ENCODE measurements around the gene RAPSN. TPM values are rescaled to one million over a fixed set of nuclear protein-coding genes. Genes with fewer than 3 reads are reported as not detected.

The RAPSN gene
- total RNA-seq, 1 experiment from 2014 or later, result 1.0 TPM

DNA sequence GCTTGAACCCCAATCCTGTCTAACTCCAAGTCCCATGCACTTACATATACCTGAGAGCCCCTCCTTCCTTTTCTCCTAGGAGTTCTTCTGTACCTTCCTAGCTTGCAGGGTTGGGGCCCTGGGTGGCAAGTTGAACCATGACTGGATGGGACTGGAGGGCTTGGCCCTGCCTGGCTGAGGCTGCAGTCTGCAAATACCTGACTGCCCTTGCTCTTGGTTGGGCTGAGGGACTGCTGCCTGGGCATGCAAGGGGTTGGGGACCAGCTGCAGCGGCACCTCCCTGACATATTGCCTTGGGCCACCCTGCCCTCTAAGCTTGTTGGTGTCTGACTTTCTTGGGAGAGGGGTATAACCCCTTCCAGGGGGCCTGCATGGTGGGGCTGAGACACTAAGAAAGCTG is 50.4 kb downstream of the RAPSN start:
- Histone ChIP-seq H3K36me3 (ENCODE audit: insufficient read depth, low read length, poor library complexity, severe bottlenecking) (no peaks in the 10 kb centered on the region), H3K4me1 (ENCODE audit: insufficient read depth, low read length, poor library complexity, severe bottlenecking) (peaks cover 15% of the 10 kb centered on the region), H3K9me3 (ENCODE audit: low read depth, low read length, poor library complexity, severe bottlenecking) (no peaks in the 10 kb centered on the region), H3K27me3 (replicated peaks; ENCODE audit: insufficient read depth, low read depth, low read length, poor library complexity) (no peaks in the 10 kb centered on the region), H3K4me3 (ENCODE audit: low read depth, low read length, poor library complexity, severe bottlenecking) (no peak overlapping the region), H3K27ac (ENCODE audit: low read depth, low read length, poor library complexity, severe bottlenecking) (no peak overlapping the region)
- intact Hi-C loops (cut with micrococcal nuclease; ENCODE audit: unreplicated experiment), result no loop called here
- ChIA-PET CTCF (no interaction called here), POLR2A (ENCODE audit: low non-redundant PET) (no interaction called here)
- no TSS peak for BruUV-seq (replicated peaks)
- DNase-seq (ENCODE audit: low spot score), result no peak
- TF ChIP-seq EZH2 (IDR thresholded peaks at IDR 0.05; ENCODE audit: borderline replicate concordance, low read depth, low read length, poor library complexity, severe bottlenecking), result no peak
- no peak for TF ChIP-seq CTCF (conservative IDR thresholded peaks at IDR 0.05; ENCODE audit: low read depth, low read length)

DNA sequence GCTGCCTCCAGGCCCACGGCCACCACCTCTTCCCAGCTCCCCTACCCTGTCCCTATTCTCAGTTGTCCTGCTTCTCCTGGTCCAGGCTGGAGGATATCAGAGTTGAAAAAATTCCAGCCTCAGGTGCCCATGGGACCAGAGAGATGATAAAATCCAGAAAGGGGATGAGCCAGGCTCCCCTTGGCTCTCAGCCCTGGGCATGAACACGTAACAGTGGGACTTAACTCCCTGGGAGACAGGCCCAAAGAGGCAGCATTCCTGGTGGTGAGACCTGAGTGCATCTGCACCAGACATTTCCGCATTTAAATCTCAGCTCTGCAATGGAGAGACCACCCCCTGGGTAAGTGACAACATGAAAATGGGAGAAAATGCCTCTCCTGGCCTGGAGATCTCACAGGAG is 50.9 kb downstream of the RAPSN start:
- no peaks in the 10 kb centered on the region for H3K27me3 ChIP-seq (replicated peaks; ENCODE audit: insufficient read depth, low read depth, low read length, poor library complexity)
- ChIA-PET CTCF (no interaction called here), POLR2A (ENCODE audit: low non-redundant PET) (no interaction called here)
- no peak overlapping the region for H3K4me3 ChIP-seq (ENCODE audit: low read depth, low read length, poor library complexity, severe bottlenecking)
- peak overlapping the region; percentile 15 for H3K27ac ChIP-seq (ENCODE audit: low read depth, low read length, poor library complexity, severe bottlenecking)
- no peaks in the 10 kb centered on the region for H3K36me3 ChIP-seq (ENCODE audit: insufficient read depth, low read length, poor library complexity, severe bottlenecking)
- H3K4me1 ChIP-seq (ENCODE audit: insufficient read depth, low read length, poor library complexity, severe bottlenecking), result peaks cover 15% of the 10 kb centered on the region
- no peaks in the 10 kb centered on the region for H3K9me3 ChIP-seq (ENCODE audit: low read depth, low read length, poor library complexity, severe bottlenecking)
- intact Hi-C loops (cut with micrococcal nuclease; ENCODE audit: unreplicated experiment), result no loop called here
- DNase-seq (ENCODE audit: low spot score), result no peak
- BruUV-seq (replicated peaks), result no TSS peak
- TF ChIP-seq CTCF (conservative IDR thresholded peaks at IDR 0.05; ENCODE audit: low read depth, low read length) (no peak), EZH2 (IDR thresholded peaks at IDR 0.05; ENCODE audit: borderline replicate concordance, low read depth, low read length, poor library complexity, severe bottlenecking) (no peak)

DNA sequence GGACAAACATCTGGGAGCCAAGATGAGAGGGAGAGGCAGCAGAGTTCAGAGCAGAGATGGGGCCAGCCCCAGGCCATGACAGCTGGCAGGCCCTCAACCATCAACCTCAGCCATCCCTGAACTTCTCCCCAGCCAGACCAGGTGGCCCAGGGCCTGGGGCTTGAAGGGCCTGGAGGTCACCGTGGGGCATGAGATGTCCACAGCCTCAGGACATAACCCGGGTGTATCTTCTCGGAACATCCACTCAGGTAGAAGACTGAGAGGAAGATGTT is 53.0 kb downstream of the RAPSN start:
- Histone ChIP-seq H3K27ac (ENCODE audit: low read depth, low read length, poor library complexity, severe bottlenecking) (no peak overlapping the region), H3K9me3 (ENCODE audit: low read depth, low read length, poor library complexity, severe bottlenecking) (no peaks in the 10 kb centered on the region), H3K27me3 (replicated peaks; ENCODE audit: insufficient read depth, low read depth, low read length, poor library complexity) (no peaks in the 10 kb centered on the region), H3K4me3 (ENCODE audit: low read depth, low read length, poor library complexity, severe bottlenecking) (no peak overlapping the region), H3K36me3 (ENCODE audit: insufficient read depth, low read length, poor library complexity, severe bottlenecking) (no peaks in the 10 kb centered on the region), H3K4me1 (ENCODE audit: insufficient read depth, low read length, poor library complexity, severe bottlenecking) (peaks cover 14% of the 10 kb centered on the region)
- ChIA-PET CTCF (no interaction called here), POLR2A (ENCODE audit: low non-redundant PET) (no interaction called here)
- BruUV-seq (replicated peaks), result no TSS peak
- no peak for DNase-seq (ENCODE audit: low spot score)
- no peak for TF ChIP-seq EZH2 (IDR thresholded peaks at IDR 0.05; ENCODE audit: borderline replicate concordance, low read depth, low read length, poor library complexity, severe bottlenecking)
- no peak for TF ChIP-seq CTCF (conservative IDR thresholded peaks at IDR 0.05; ENCODE audit: low read depth, low read length)
- intact Hi-C loops (cut with micrococcal nuclease; ENCODE audit: unreplicated experiment), result no loop called here
